HepG2 (cell line): ENCODE measurements around the gene POLE. TPM values are rescaled to one million over a fixed set of nuclear protein-coding genes. Genes with fewer than 3 reads are reported as not detected.

Experiments used
- ATAC-seq: fragments of 200-7000 bp; cut with Tn5 transposase; 3 replicates; pipeline ENCODE4 v1.9.1; 2020; ENCODE audit warnings: mild to moderate bottlenecking, moderate library complexity
- BruUV-seq: library from RNA; stranded (reverse); fragments of 400-500 nt; replicated peaks from 2 replicates; lab custom pipeline; 2021; lab: Mats Ljungman, UMichigan
- CTCF ChIA-PET: fragments of 300-600 bp; formaldehyde crosslinking; extraction: SDS; loops from one replicate; lab custom pipeline; 2021; ENCODE audit warnings: low total read pairs, inconsistent platforms, low intra/inter-chr PET ratio; lab: Yijun Ruan, JAX
- POLR2A ChIA-PET: fragments of 350-600 bp; sonication (Branson Sonifier 250); formaldehyde crosslinking; loops from one replicate; lab custom pipeline; 2020; ENCODE audit warnings: antibody characterized with exemption, inconsistent platforms; lab: Yijun Ruan, JAX
- DNase-seq: peaks from one replicate; pipeline ENCODE4 v3.0.0-alpha.2; 2015; ENCODE audit warnings: low spot score
- FAIRE-seq: peaks from 3 replicates; lab custom pipeline; 2011; peaks lifted over from hg19 to GRCh38; lab: Jason Lieb, UNC
- H2AFZ ChIP-seq: one replicate; pipeline ENCODE4 v1.6.1; 2011; ENCODE audit warnings: low read length, inconsistent platforms
- H3K27ac ChIP-seq: fragments of 300-600 bp; 3 replicates; pipeline ENCODE4 v1.8.0; 2011; ENCODE audit warnings: mixed run types, mild to moderate bottlenecking, mixed read lengths, low read length, inconsistent platforms; ENCODE audit not compliant: insufficient read depth; ENCODE audit errors: extremely low read length
- H3K27me3 ChIP-seq, 2 experiments: fragments of 200-600 bp in 1 of 2; 2 replicates in 1 of 2; 3 replicates in 1 of 2; pipeline versions ENCODE4 v1.6.0 to v1.8.0; 2011; ENCODE audit warnings: low read length in 2 of 2, mild to moderate bottlenecking in 2 of 2, moderate library complexity in 2 of 2, inconsistent platforms in 1 of 2; ENCODE audit not compliant: insufficient read depth in 2 of 2, control insufficient read depth in 1 of 2
- H3K36me3 ChIP-seq, 2 experiments: fragments of 200-600 bp in 1 of 2; replicated peaks in 1 of 2; 2 replicates in 1 of 2; 3 replicates in 1 of 2; pipeline versions ENCODE4 v1.5.1 to v1.8.0; 2011; ENCODE audit warnings: low read length in 2 of 2, inconsistent platforms in 1 of 2; ENCODE audit not compliant: insufficient read depth in 2 of 2, control insufficient read depth in 1 of 2
- H3K4me1 ChIP-seq: 2 replicates; pipeline ENCODE4 v1.5.1; 2012; ENCODE audit warnings: low read length, inconsistent platforms; ENCODE audit not compliant: insufficient read depth
- H3K4me2 ChIP-seq: 2 replicates; pipeline ENCODE4 v1.6.0; 2011; ENCODE audit warnings: low read depth, low read length, inconsistent platforms
- H3K4me3 ChIP-seq, 3 experiments: fragments of 200-600 bp in 1 of 3; sonication (generic), shearing (Covaris generic) in 1 of 3; replicated peaks in 1 of 3; 2 replicates each; pipeline ENCODE4 v1.5.1; 2011 to 2016; ENCODE audit warnings: low read length in 3 of 3, inconsistent platforms in 2 of 3, low read depth in 2 of 3, mild to moderate bottlenecking in 2 of 3, control low read depth in 1 of 3, mixed read lengths in 1 of 3; ENCODE audit not compliant: insufficient read depth in 1 of 3
- H3K79me2 ChIP-seq: one replicate; pipeline ENCODE4 v1.6.1; 2011; ENCODE audit warnings: low read length, inconsistent platforms; ENCODE audit not compliant: insufficient read depth
- H3K9ac ChIP-seq: 2 replicates; pipeline ENCODE4 v1.6.0; 2011; ENCODE audit warnings: mild to moderate bottlenecking, low read depth, low read length, inconsistent platforms; ENCODE audit not compliant: insufficient read depth
- H3K9me3 ChIP-seq: 2 replicates; pipeline ENCODE4 v1.5.1; 2012; ENCODE audit warnings: mild to moderate bottlenecking, low read length
- H4K20me1 ChIP-seq: 2 replicates; pipeline ENCODE4 v1.6.0; 2011; ENCODE audit warnings: inconsistent platforms, mild to moderate bottlenecking, low read length, moderate library complexity; ENCODE audit not compliant: insufficient read depth
- ESRRA ChIP-seq: sonication (generic); formaldehyde crosslinking; IDR thresholded peaks from 2 replicates; pipeline ENCODE4 v1.5.1; 2020; ENCODE audit warnings: mild to moderate bottlenecking, low read depth, missing genetic modification reagents
- HNF4G ChIP-seq, 2 experiments: sonication (generic) in 1 of 2; formaldehyde crosslinking in 1 of 2; IDR thresholded peaks; 2 replicates each; pipeline versions ENCODE4 v1.4.0 to v1.6.1; 2011 to 2020; ENCODE audit warnings: borderline replicate concordance in 2 of 2, low read depth in 2 of 2, mild to moderate bottlenecking in 2 of 2, low read length in 1 of 2, missing genetic modification reagents in 1 of 2, moderate library complexity in 1 of 2
- MXI1 ChIP-seq: IDR thresholded peaks from 3 replicates; pipeline ENCODE4 v1.6.1; 2012; ENCODE audit warnings: low read depth, low read length, inconsistent platforms, borderline replicate concordance
- NR2C2 ChIP-seq: sonication (generic); formaldehyde crosslinking; IDR thresholded peaks from 2 replicates; pipeline ENCODE4 v1.4.0; 2020; ENCODE audit warnings: missing genetic modification reagents, mild to moderate bottlenecking, moderate library complexity, borderline replicate concordance
- SNAPC5 ChIP-seq: sonication (generic); formaldehyde crosslinking; IDR thresholded peaks from 2 replicates; pipeline ENCODE4 v1.8.1; 2023; ENCODE audit warnings: mild to moderate bottlenecking, missing genetic modification reagents, borderline replicate concordance
- TAF1 ChIP-seq: sonication (generic); formaldehyde crosslinking; IDR thresholded peaks from 2 replicates; pipeline ENCODE4 v1.4.0; 2020; ENCODE audit warnings: missing genetic modification reagents
- TARDBP ChIP-seq: sonication (generic); formaldehyde crosslinking; IDR thresholded peaks from 2 replicates; pipeline ENCODE4 v1.8.0; 2022; ENCODE audit warnings: mild to moderate bottlenecking, missing genetic modification reagents
- THAP11 ChIP-seq: IDR thresholded peaks from 2 replicates; pipeline ENCODE4 v1.6.1; 2016; ENCODE audit warnings: missing biosample characterization, missing genetic modification reagents
- ZBTB46 ChIP-seq: sonication (generic); formaldehyde crosslinking; IDR thresholded peaks from 2 replicates; pipeline ENCODE4 v1.4.0; 2020; ENCODE audit warnings: mild to moderate bottlenecking, missing genetic modification reagents, borderline replicate concordance
- ZBTB7B ChIP-seq: sonication (generic); formaldehyde crosslinking; IDR thresholded peaks from 2 replicates; pipeline ENCODE4 v1.4.0; 2020; ENCODE audit warnings: missing genetic modification reagents
- ZNF101 ChIP-seq: sonication (generic); formaldehyde crosslinking; IDR thresholded peaks from 2 replicates; pipeline ENCODE4 v1.4.0; 2020; ENCODE audit warnings: mild to moderate bottlenecking, low read depth, missing genetic modification reagents, borderline replicate concordance
- ZNF549 ChIP-seq: sonication (generic); formaldehyde crosslinking; IDR thresholded peaks from 2 replicates; pipeline ENCODE4 v1.5.0; 2020; ENCODE audit warnings: missing genetic modification reagents
- WGBS: methylation state at CpG from one replicate; pipeline ENCODE4 v1.1.6; 2017; ENCODE audit warnings: low lambda C conversion rate; 5-methylcytosine and 5-hydroxymethylcytosine counted together
- in situ Hi-C: cut with HindIII; loops from 2 replicates; pipeline ENCODE4 v1.10.0; 2017; ENCODE audit warnings: low pct_unique_long_range_greater_than_20kb; ENCODE audit not compliant: extremely low pct_ligation_motif_present
- intact Hi-C: fragments of 100-400 bp; cut with micrococcal nuclease; formaldehyde crosslinking; loops from one replicate; pipeline ENCODE4 v1.10.0; 2022; ENCODE audit not compliant: unreplicated experiment
- polyA plus RNA-seq, 8 experiments: library from polyadenylated mRNA; depleted of rRNA in 3 of 8; stranded (reverse) in 7 of 8; unstranded in 1 of 8; fragments of >200 nt; fragmentation: Illumina TruSeq in 4 of 8; extraction: Trizol in 4 of 8; gene quantifications; 2 replicates each; pipeline versions ENCODE4 v1.2.1 to v1.2.3, GENCODE V29; 2011 to 2016; ENCODE audit warnings: low read depth in 4 of 8, missing spikeins in 1 of 8, mixed read lengths in 1 of 8; ENCODE audit not compliant: insufficient read depth in 1 of 8
- total RNA-seq, 5 experiments: library from RNA; depleted of rRNA; stranded (reverse); fragments of >200 nt; fragmentation: Illumina TruSeq; extraction: Trizol; gene quantifications; 2 replicates each; pipeline ENCODE4 v1.2.3, GENCODE V29; 2016; ENCODE audit warnings: low read depth in 1 of 5
- TF ChIP-seq, protein P1 (sequence below): sonication (generic); formaldehyde crosslinking; IDR thresholded peaks from 2 replicates; pipeline ENCODE4 v1.4.0; 2020; ENCODE audit warnings: mild to moderate bottlenecking, missing genetic modification reagents
- TF ChIP-seq, protein P2 (sequence below): sonication (generic); formaldehyde crosslinking; IDR thresholded peaks from 2 replicates; pipeline ENCODE4 v1.4.0; 2020; ENCODE audit warnings: missing genetic modification reagents

The POLE gene
- total and polyA plus RNA-seq, 2 of the 13 experiments (the other 11 are each of a cell fraction or from before 2014, with no cell fraction given) = 25.3 to 52.2 TPM

DNA sequence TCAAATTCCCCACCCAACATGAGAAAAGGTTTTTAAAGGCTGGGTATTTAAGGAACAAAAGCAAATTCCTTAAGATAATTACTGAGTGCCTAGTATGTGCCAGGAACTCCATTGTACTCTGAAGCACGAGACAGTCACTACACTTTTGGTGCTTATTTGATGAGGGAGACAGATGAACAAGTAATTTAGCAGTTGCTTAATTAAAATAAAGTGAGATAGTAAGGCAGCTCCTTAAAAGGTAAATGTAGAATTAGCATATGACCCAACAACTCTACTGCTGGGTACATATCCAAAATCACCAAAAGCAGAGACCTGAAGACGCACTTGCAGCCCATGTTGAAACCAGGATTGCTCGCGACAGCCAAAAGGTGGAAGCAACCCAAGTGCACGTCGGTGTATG is 21.3 kb downstream of the POLE start (continued):
- TF ChIP-seq HNF4G (IDR thresholded peaks at IDR 0.05; ENCODE audit: borderline replicate concordance, low read depth, low read length) = no peak
- TF ChIP-seq HNF4G (CRISPR knock-in tag; IDR thresholded peaks at IDR 0.05; ENCODE audit: borderline replicate concordance, low read depth) = no peak
- no peak for TF ChIP-seq ZBTB46
- no peak for TF ChIP-seq THAP11
- TF ChIP-seq, protein P1, sequence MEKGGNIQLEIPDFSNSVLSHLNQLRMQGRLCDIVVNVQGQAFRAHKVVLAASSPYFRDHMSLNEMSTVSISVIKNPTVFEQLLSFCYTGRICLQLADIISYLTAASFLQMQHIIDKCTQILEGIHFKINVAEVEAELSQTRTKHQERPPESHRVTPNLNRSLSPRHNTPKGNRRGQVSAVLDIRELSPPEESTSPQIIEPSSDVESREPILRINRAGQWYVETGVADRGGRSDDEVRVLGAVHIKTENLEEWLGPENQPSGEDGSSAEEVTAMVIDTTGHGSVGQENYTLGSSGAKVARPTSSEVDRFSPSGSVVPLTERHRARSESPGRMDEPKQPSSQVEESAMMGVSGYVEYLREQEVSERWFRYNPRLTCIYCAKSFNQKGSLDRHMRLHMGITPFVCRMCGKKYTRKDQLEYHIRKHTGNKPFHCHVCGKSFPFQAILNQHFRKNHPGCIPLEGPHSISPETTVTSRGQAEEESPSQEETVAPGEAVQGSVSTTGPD (CRISPR knock-in tag) = no peak

- H3K4me1 ChIP-seq = no peaks in the 10 kb centered on the region
- no peak for ATAC-seq
- CTCF ChIA-PET = no interaction called here
- TF ChIP-seq SNAPC5 (CRISPR knock-in tag) (no peak), TAF1 (CRISPR knock-in tag) (no peak), NR2C2 (CRISPR knock-in tag) (no peak), MXI1 (no peak), ZNF549 (CRISPR knock-in tag) (no peak), TARDBP (no peak), ZNF101 (no peak), ZBTB7B (CRISPR knock-in tag) (no peak), ESRRA (CRISPR knock-in tag) (no peak)
- TF ChIP-seq, protein P2, sequence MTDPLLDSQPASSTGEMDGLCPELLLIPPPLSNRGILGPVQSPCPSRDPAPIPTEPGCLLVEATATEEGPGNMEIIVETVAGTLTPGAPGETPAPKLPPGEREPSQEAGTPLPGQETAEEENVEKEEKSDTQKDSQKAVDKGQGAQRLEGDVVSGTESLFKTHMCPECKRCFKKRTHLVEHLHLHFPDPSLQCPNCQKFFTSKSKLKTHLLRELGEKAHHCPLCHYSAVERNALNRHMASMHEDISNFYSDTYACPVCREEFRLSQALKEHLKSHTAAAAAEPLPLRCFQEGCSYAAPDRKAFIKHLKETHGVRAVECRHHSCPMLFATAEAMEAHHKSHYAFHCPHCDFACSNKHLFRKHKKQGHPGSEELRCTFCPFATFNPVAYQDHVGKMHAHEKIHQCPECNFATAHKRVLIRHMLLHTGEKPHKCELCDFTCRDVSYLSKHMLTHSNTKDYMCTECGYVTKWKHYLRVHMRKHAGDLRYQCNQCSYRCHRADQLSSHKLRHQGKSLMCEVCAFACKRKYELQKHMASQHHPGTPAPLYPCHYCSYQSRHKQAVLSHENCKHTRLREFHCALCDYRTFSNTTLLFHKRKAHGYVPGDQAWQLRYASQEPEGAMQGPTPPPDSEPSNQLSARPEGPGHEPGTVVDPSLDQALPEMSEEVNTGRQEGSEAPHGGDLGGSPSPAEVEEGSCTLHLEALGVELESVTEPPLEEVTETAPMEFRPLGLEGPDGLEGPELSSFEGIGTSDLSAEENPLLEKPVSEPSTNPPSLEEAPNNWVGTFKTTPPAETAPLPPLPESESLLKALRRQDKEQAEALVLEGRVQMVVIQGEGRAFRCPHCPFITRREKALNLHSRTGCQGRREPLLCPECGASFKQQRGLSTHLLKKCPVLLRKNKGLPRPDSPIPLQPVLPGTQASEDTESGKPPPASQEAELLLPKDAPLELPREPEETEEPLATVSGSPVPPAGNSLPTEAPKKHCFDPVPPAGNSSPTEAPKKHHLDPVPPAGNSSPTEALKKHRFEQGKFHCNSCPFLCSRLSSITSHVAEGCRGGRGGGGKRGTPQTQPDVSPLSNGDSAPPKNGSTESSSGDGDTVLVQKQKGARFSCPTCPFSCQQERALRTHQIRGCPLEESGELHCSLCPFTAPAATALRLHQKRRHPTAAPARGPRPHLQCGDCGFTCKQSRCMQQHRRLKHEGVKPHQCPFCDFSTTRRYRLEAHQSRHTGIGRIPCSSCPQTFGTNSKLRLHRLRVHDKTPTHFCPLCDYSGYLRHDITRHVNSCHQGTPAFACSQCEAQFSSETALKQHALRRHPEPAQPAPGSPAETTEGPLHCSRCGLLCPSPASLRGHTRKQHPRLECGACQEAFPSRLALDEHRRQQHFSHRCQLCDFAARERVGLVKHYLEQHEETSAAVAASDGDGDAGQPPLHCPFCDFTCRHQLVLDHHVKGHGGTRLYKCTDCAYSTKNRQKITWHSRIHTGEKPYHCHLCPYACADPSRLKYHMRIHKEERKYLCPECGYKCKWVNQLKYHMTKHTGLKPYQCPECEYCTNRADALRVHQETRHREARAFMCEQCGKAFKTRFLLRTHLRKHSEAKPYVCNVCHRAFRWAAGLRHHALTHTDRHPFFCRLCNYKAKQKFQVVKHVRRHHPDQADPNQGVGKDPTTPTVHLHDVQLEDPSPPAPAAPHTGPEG (CRISPR knock-in tag) = no peak
These were observed 22.0 kb downstream of the POLE start for GRCh38 chr12:132665149-132665491.

More at GRCh38 chr12:132665149-132665491, 22.0 kb downstream of the POLE start:
- H2AFZ ChIP-seq = no peak overlapping the region
- no peak for DNase-seq
- in situ Hi-C loops = no loop called here
- WGBS = 97% methylated on average over 13 of the region's 13 CpGs
- FAIRE-seq = no peak
- no peak overlapping the region for H3K4me3 ChIP-seq
- no peak overlapping the region for H3K4me2 ChIP-seq
- H3K9me3 ChIP-seq = no peaks in the 10 kb centered on the region
- peaks cover 40 to 88% of the 10 kb centered on the region in 2 experiments for H3K36me3 ChIP-seq
- H3K79me2 ChIP-seq = no peaks in the 10 kb centered on the region
- no peak overlapping the region for H3K27ac ChIP-seq
- intact Hi-C loops = no loop called here
- H3K27me3 ChIP-seq = no peaks in the 10 kb centered on the region
- no peak overlapping the region for H3K9ac ChIP-seq
- no TSS peak for BruUV-seq
- POLR2A ChIA-PET = no interaction called here
- no peaks in the 10 kb centered on the region for H4K20me1 ChIP-seq
